Neural progenitor cell (in vitro differentiated cells): ENCODE measurements around the gene NUAK2. TPM values are rescaled to one million over a fixed set of nuclear protein-coding genes. Genes with fewer than 3 reads are reported as not detected.

Experiments used
- DNase-seq: peaks from one replicate; pipeline ENCODE4 v3.0.0-alpha.2; 2016; ENCODE audit warnings: low spot score
- H2AFZ ChIP-seq: fragments of 200-600 bp; sonication (generic); replicated peaks from 2 replicates; pipeline ENCODE4 v1.6.1; 2016; ENCODE audit warnings: antibody characterized with exemption
- H3F3A ChIP-seq: fragments of 200-600 bp; sonication (generic); 2 replicates; pipeline ENCODE4 v1.6.1; 2016; ENCODE audit warnings: antibody characterized with exemption, low read depth
- H3K27ac ChIP-seq: fragments of 200-600 bp; sonication (generic); 2 replicates; pipeline ENCODE4 v1.5.1; 2016; ENCODE audit warnings: mild to moderate bottlenecking
- H3K27me3 ChIP-seq: fragments of 200-600 bp; sonication (generic); 2 replicates; pipeline ENCODE4 v1.6.1; 2016; ENCODE audit warnings: mild to moderate bottlenecking, moderate library complexity
- H3K36me3 ChIP-seq: fragments of 200-600 bp; sonication (generic); 2 replicates; pipeline ENCODE4 v1.5.1; 2016
- H3K4me1 ChIP-seq: fragments of 200-600 bp; sonication (generic); 2 replicates; pipeline ENCODE4 v1.6.1; 2016; ENCODE audit warnings: mixed run types
- H3K4me2 ChIP-seq: fragments of 200-600 bp; sonication (generic); 2 replicates; pipeline ENCODE4 v1.6.1; 2016
- H3K4me3 ChIP-seq: fragments of 200-600 bp; sonication (generic); 2 replicates; pipeline ENCODE4 v1.5.1; 2016
- H3K79me2 ChIP-seq: fragments of 200-600 bp; sonication (generic); 2 replicates; pipeline ENCODE4 v1.6.1; 2016; ENCODE audit warnings: low read depth
- H3K9ac ChIP-seq: fragments of 200-600 bp; sonication (generic); 2 replicates; pipeline ENCODE4 v1.6.1; 2016
- H3K9me3 ChIP-seq: fragments of 200-600 bp; sonication (generic); 2 replicates; pipeline ENCODE4 v1.5.1; 2016; ENCODE audit warnings: low read depth
- H4K20me1 ChIP-seq: fragments of 200-600 bp; sonication (generic); 2 replicates; pipeline ENCODE4 v1.6.1; 2016; ENCODE audit warnings: low read depth
- H3K27ac Mint-ChIP-seq: 3 replicates; pipeline ENCODE4 v1.8.0; 2021; ENCODE audit warnings: mixed read lengths
- H3K27me3 Mint-ChIP-seq: 2 replicates; pipeline ENCODE4 v1.8.0; 2022; ENCODE audit warnings: low read depth, mild to moderate bottlenecking, inconsistent platforms, moderate library complexity, mixed read lengths; ENCODE audit not compliant: insufficient read depth
- H3K36me3 Mint-ChIP-seq: 3 replicates; pipeline ENCODE4 v1.8.0; 2021; ENCODE audit warnings: mixed read lengths
- H3K4me1 Mint-ChIP-seq: 3 replicates; pipeline ENCODE4 v1.8.0; 2021; ENCODE audit warnings: mixed read lengths
- H3K4me3 Mint-ChIP-seq: 3 replicates; pipeline ENCODE4 v1.8.0; 2021; ENCODE audit warnings: mild to moderate bottlenecking, moderate library complexity, mixed read lengths
- H3K9me3 Mint-ChIP-seq: 3 replicates; pipeline ENCODE4 v1.8.0; 2020; ENCODE audit warnings: mixed read lengths
- CTCF ChIP-seq: fragments of 200-600 bp; sonication (generic); IDR thresholded peaks from 2 replicates; pipeline ENCODE4 v1.5.1; 2017; ENCODE audit warnings: antibody characterized with exemption, mild to moderate bottlenecking
- EZH2 ChIP-seq: fragments of 200-600 bp; sonication (generic); IDR thresholded peaks from 2 replicates; pipeline ENCODE4 v1.6.1; 2017; ENCODE audit warnings: antibody characterized with exemption, mild to moderate bottlenecking, moderate library complexity
- EZH2phosphoT487 ChIP-seq: fragments of 200-600 bp; sonication (generic); IDR thresholded peaks from 2 replicates; pipeline ENCODE4 v1.6.1; 2017; ENCODE audit warnings: antibody characterized with exemption
- total RNA-seq: library from RNA; depleted of rRNA; stranded (reverse); fragments of >200 nt; gene quantifications from 2 replicates; pipeline ENCODE4 v1.2.3, GENCODE V29; 2015; ENCODE audit warnings: low replicate concordance

NUAK2 gene
- total RNA-seq, 1 donor from 2014 or later, result 29.4 TPM

DNA sequence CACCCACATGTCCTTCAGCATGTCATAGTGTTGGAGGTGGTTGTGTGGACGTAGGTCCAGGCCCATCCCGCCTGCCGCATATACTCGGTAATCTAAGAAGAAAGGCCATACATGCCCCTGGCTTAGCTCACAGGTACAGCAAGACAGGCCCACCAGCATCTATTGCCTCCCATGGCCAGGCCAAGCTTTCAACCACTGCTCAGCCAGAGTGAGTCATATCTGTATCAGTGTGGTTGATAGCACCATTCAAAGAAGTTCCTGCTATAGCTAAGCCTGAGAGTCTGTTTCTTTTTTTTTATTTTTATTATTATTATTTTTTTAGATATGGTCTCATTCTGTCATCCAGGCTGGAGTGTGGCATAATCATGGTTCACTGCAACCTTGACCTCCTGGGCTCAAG, 18.2 kb upstream of the NUAK2 start:
- Histone ChIP-seq H4K20me1 (peaks cover 7% of the 10 kb centered on the region), H3K4me1 (peaks cover 15% of the 10 kb centered on the region), H3K9ac (no peak overlapping the region), H3K4me3 (no peak overlapping the region), H3F3A (peaks cover 10% of the 10 kb centered on the region), H3K79me2 (no peaks in the 10 kb centered on the region), H3K4me2 (no peak overlapping the region), H3K36me3 (no peaks in the 10 kb centered on the region), H3K27me3 (peaks cover 30% of the 10 kb centered on the region), H3K9me3 (no peaks in the 10 kb centered on the region), H2AFZ (no peak overlapping the region), H3K27ac (no peak overlapping the region)
- H3K4me3 Mint-ChIP-seq, result no peak overlapping the region
- peaks cover 13% of the 10 kb centered on the region for H3K36me3 Mint-ChIP-seq
- H3K9me3 Mint-ChIP-seq, result peaks cover 7% of the 10 kb centered on the region
- DNase-seq, result no peak
- peaks cover 21% of the 10 kb centered on the region for H3K27me3 Mint-ChIP-seq
- no peak overlapping the region for H3K27ac Mint-ChIP-seq
- H3K4me1 Mint-ChIP-seq, result peaks cover 27% of the 10 kb centered on the region
- TF ChIP-seq EZH2, result no peak

GRCh38 chr1:205339197-205339702, 17.7 kb upstream of the NUAK2 start:
- no peaks in the 10 kb centered on the region for H3K79me2 ChIP-seq
- TF ChIP-seq EZH2 (no peak), EZH2phosphoT487 (no peak), CTCF (no peak)
- H3K36me3 ChIP-seq, result no peaks in the 10 kb centered on the region
- H3K27me3 ChIP-seq, result peaks cover 25% of the 10 kb centered on the region
- Mint-ChIP-seq H3K9me3 (peaks cover 7% of the 10 kb centered on the region), H3K4me1 (peaks cover 22% of the 10 kb centered on the region), H3K27ac (peak overlapping the region; percentile 26), H3K27me3 (peaks cover 19% of the 10 kb centered on the region), H3K36me3 (peaks cover 13% of the 10 kb centered on the region), H3K4me3 (no peak overlapping the region)
- H3K9ac ChIP-seq, result no peak overlapping the region
- no peaks in the 10 kb centered on the region for H3K9me3 ChIP-seq
- H4K20me1 ChIP-seq, result peaks cover 5% of the 10 kb centered on the region
- no peak overlapping the region for H2AFZ ChIP-seq
- no peak for DNase-seq
- no peak overlapping the region for H3K4me3 ChIP-seq
- peaks cover 15% of the 10 kb centered on the region for H3K4me1 ChIP-seq
- H3K4me2 ChIP-seq, result no peak overlapping the region
- H3K27ac ChIP-seq, result no peak overlapping the region
- H3F3A ChIP-seq, result peaks cover 10% of the 10 kb centered on the region

DNA sequence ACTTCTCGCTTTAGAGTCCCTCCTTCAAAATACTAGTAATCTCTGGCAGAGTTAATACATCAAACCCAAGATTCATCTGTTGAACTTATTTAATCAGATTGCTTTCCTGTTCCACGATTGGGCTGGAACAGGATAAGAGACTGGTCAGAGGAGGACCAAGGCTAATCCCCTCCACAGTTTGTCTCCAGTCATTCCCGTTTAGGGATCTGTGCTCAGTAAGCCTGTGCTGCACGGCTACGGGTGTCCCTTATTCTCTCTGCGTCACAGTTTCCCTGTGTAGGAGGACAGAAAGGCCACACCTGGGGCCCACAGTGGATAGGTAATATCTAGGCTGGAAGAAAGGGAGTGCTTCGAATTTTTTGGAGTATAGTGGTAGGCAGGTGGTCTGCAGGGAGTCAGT, 16.5 kb upstream of the NUAK2 start:
- no peaks in the 10 kb centered on the region for H3K36me3 ChIP-seq
- peak overlapping the region; percentile 29 for H3K27ac Mint-ChIP-seq
- peaks cover under 1% of the 10 kb centered on the region for H4K20me1 ChIP-seq
- peaks cover 13% of the 10 kb centered on the region for H3K27me3 ChIP-seq
- H3K79me2 ChIP-seq, result no peaks in the 10 kb centered on the region
- H3K4me1 ChIP-seq, result peaks cover 5% of the 10 kb centered on the region
- H3K9me3 ChIP-seq, result no peaks in the 10 kb centered on the region
- H3K36me3 Mint-ChIP-seq, result peaks cover 13% of the 10 kb centered on the region
- TF ChIP-seq CTCF (no peak), EZH2phosphoT487 (no peak), EZH2 (no peak)
- peaks cover 7% of the 10 kb centered on the region for H3K9me3 Mint-ChIP-seq
- H3K4me2 ChIP-seq, result no peak overlapping the region
- no peak overlapping the region for H3K4me3 ChIP-seq
- H3K4me3 Mint-ChIP-seq, result peak overlapping the region; percentile 12
- H3K27ac ChIP-seq, result no peak overlapping the region
- peaks cover 22% of the 10 kb centered on the region for H3K4me1 Mint-ChIP-seq
- H3K27me3 Mint-ChIP-seq, result peaks cover 19% of the 10 kb centered on the region
- H3K9ac ChIP-seq, result no peak overlapping the region
- H2AFZ ChIP-seq, result no peak overlapping the region
- DNase-seq, result no peak
- H3F3A ChIP-seq, result peaks cover 10% of the 10 kb centered on the region

- no peaks in the 10 kb centered on the region for H3K36me3 ChIP-seq
- peaks cover 11% of the 10 kb centered on the region for H3K36me3 Mint-ChIP-seq
- H3K4me3 Mint-ChIP-seq, result peak overlapping the region; percentile 12
- no peak overlapping the region for H2AFZ ChIP-seq
- H3K4me3 ChIP-seq, result no peak overlapping the region
- no peak overlapping the region for H3K27ac ChIP-seq
- peaks cover 19% of the 10 kb centered on the region for H3K4me1 Mint-ChIP-seq
- no peak for DNase-seq
- H3K4me2 ChIP-seq, result no peak overlapping the region
- H3K27me3 Mint-ChIP-seq, result peaks cover 14% of the 10 kb centered on the region
- H3F3A ChIP-seq, result peaks cover 7% of the 10 kb centered on the region
- peaks cover 8% of the 10 kb centered on the region for H3K27me3 ChIP-seq
- H3K9me3 Mint-ChIP-seq, result peaks cover 3% of the 10 kb centered on the region
- no peak for TF ChIP-seq CTCF
- TF ChIP-seq EZH2, result no peak
- no peak for TF ChIP-seq EZH2phosphoT487
- peaks cover 5% of the 10 kb centered on the region for H3K4me1 ChIP-seq
- H3K79me2 ChIP-seq, result no peaks in the 10 kb centered on the region
- no peak overlapping the region for H3K9ac ChIP-seq
- no peaks in the 10 kb centered on the region for H3K9me3 ChIP-seq
- H3K27ac Mint-ChIP-seq, result peak overlapping the region; percentile 29
- no peaks in the 10 kb centered on the region for H4K20me1 ChIP-seq
These were observed 15.9 kb upstream of the NUAK2 start for GRCh38 chr1:205337481-205337880.
